Transverse colon (tissue), 4 donors: ENCODE measurements around the gene LRIT1. TPM values are rescaled to one million over a fixed set of nuclear protein-coding genes. Genes with fewer than 3 reads are reported as not detected.

Source experiments
- DNase-seq: peaks from one replicate; pipeline ENCODE4 v3.0.0-alpha.2; 2019
- H3K27ac ChIP-seq, 4 donors: fragments of 200-600 bp; sonication (generic); 2 replicates each; pipeline ENCODE4 v1.5.1; 2016 to 2018; ENCODE audit warnings: inconsistent platforms in 4 of 4
- H3K27me3 ChIP-seq: fragments of 200-600 bp; sonication (generic); 2 replicates; pipeline ENCODE4 v1.5.1; 2017; ENCODE audit warnings: inconsistent platforms
- H3K36me3 ChIP-seq, 4 donors: fragments of 200-600 bp; sonication (generic); 2 replicates each; pipeline ENCODE4 v1.5.1; 2017 to 2019; ENCODE audit warnings: inconsistent platforms in 4 of 4
- H3K4me1 ChIP-seq, 4 donors: fragments of 200-600 bp; sonication (generic); 2 replicates each; pipeline ENCODE4 v1.5.1; 2017 to 2020; ENCODE audit warnings: inconsistent platforms in 4 of 4
- H3K4me3 ChIP-seq, 4 donors: fragments of 200-600 bp; sonication (generic); 1 replicate in 1 of 4; 2 replicates in 3 of 4; pipeline versions ENCODE4 v1.5.1 to v1.6.1; 2017 to 2019; ENCODE audit warnings: inconsistent platforms in 4 of 4
- H3K9me3 ChIP-seq, 2 donors: fragments of 200-600 bp; sonication (generic); 2 replicates each; pipeline ENCODE4 v1.5.1; 2017 to 2019; ENCODE audit warnings: inconsistent platforms in 2 of 2
- CTCF ChIP-seq, 5 experiments: fragments of 200-600 bp in 3 of 5; fragments of 450-650 bp in 2 of 5; sonication (generic) in 3 of 5; IDR thresholded peaks; 1 replicate in 2 of 5; 2 replicates in 3 of 5; pipeline ENCODE4 v1.5.1; 2016 to 2017; ENCODE audit warnings: antibody characterized with exemption in 5 of 5, inconsistent platforms in 3 of 5, mild to moderate bottlenecking in 2 of 5, moderate library complexity in 1 of 5
- EP300 ChIP-seq: sonication (generic); formaldehyde crosslinking; IDR thresholded peaks from one replicate; pipeline ENCODE4 v1.6.1; 2017; ENCODE audit warnings: antibody characterized with exemption, low read depth
- POLR2A ChIP-seq: fragments of 450-650 bp; IDR thresholded peaks from one replicate; pipeline ENCODE4 v1.6.1; 2016; ENCODE audit warnings: antibody characterized with exemption, mild to moderate bottlenecking, moderate library complexity
- POLR2AphosphoS5 ChIP-seq, 3 donors: sonication (generic); formaldehyde crosslinking; IDR thresholded peaks; one replicate each; pipeline ENCODE4 v1.6.1; 2016; ENCODE audit warnings: antibody characterized with exemption in 3 of 3
- WGBS, 2 donors: methylation state at CpG; one replicate each; pipeline ENCODE4 v1.1.5; 2018; ENCODE audit warnings: low coverage in 1 of 2; 5-methylcytosine and 5-hydroxymethylcytosine counted together
- in situ Hi-C, 4 donors: fragments of 200-750 bp; cut with MboI; loops; one replicate each; pipeline versions ENCODE4 v1.15.0 to v1.15.1; 2017; ENCODE audit warnings: low sequenced_read_pairs in 3 of 4, low pct_ligation_motif_present in 1 of 4, low pct_unique_long_range_greater_than_20kb in 1 of 4
- intact Hi-C: fragments of 100-400 bp; cut with DNase I; formaldehyde crosslinking; loops from one replicate; pipeline ENCODE4 v1.15.1; 2023; ENCODE audit warnings: low total_unique reads
- total RNA-seq, 4 donors: library from RNA; depleted of rRNA; stranded (reverse); fragments of >200 nt; gene quantifications; one replicate each; pipeline ENCODE4 v1.1.0, GENCODE V29; 2016

Gene LRIT1
- total RNA-seq, 4 donors from 2014 or later: not detected

GRCh38 chr10:84198206-84198915 lies 43.0 kb downstream of the LRIT1 start:
- H3K27ac ChIP-seq: peak overlapping the region; percentile 84 to 88 (median 86)

GRCh38 chr10:84197643-84198042 lies 43.7 kb downstream of the LRIT1 start:
- Histone ChIP-seq H3K4me3 (no peak overlapping the region), H3K27ac (peak overlapping the region; percentile 84 to 88 (median 86)), H3K27me3 (peaks cover 26% of the 10 kb centered on the region), H3K4me1 (peaks cover 13 to 75% (median 59%) of the 10 kb centered on the region in 4 donors), H3K9me3 (no peaks in the 10 kb centered on the region), H3K36me3 (no peaks in the 10 kb centered on the region)
- DNase-seq: peak; percentile 7
- TF ChIP-seq POLR2A (no peak), CTCF (IDR thresholded peaks at IDR 0.05) (no peak), POLR2AphosphoS5 (IDR thresholded peaks at IDR 0.05) (no peak), EP300 (no peak)
- intact Hi-C loops (no loop called here), in situ Hi-C loops (no loop called here)
- WGBS, 2 donors: 71% methylated on average over 5 of the region's 5 CpGs; no CpG with 5 or more reads in 1 of the 2 donors

More at GRCh38 chr10:84198206-84198915, 43.0 kb downstream of the LRIT1 start:
- TF ChIP-seq POLR2A (peak; percentile 40), CTCF (IDR thresholded peaks at IDR 0.05) (no peak), POLR2AphosphoS5 (IDR thresholded peaks at IDR 0.05) (peak in 2 of 3 donors; percentile 23 to 57), EP300 (no peak)
- intact Hi-C loops (no loop called here), in situ Hi-C loops (no loop called here)
- peaks cover 13 to 75% (median 59%) of the 10 kb centered on the region in 4 donors for H3K4me1 ChIP-seq
- H3K9me3 ChIP-seq: no peaks in the 10 kb centered on the region
- no peaks in the 10 kb centered on the region for H3K36me3 ChIP-seq
- no peak overlapping the region for H3K4me3 ChIP-seq
- peaks cover 25% of the 10 kb centered on the region for H3K27me3 ChIP-seq
- DNase-seq: peak; percentile 83
- 20 to 58% methylated on average over 1 to 7 of the region's 7 CpGs for WGBS, 2 donors

GRCh38 chr10:84196941-84197340 lies 44.4 kb downstream of the LRIT1 start:
- Histone ChIP-seq H3K4me1 (peaks cover 13 to 73% (median 59%) of the 10 kb centered on the region in 4 donors), H3K27ac (peak overlapping the region; percentile 84 to 88 (median 86)), H3K4me3 (no peak overlapping the region), H3K9me3 (no peaks in the 10 kb centered on the region), H3K27me3 (peaks cover 26% of the 10 kb centered on the region), H3K36me3 (no peaks in the 10 kb centered on the region)
- WGBS, 2 donors: 45% methylated on average over 5 of the region's 5 CpGs; no CpG with 5 or more reads in 1 of the 2 donors
- DNase-seq: peak; percentile 23
- TF ChIP-seq EP300 (no peak), POLR2AphosphoS5 (IDR thresholded peaks at IDR 0.05) (peak in 1 of 3 donors; percentile 21)
- in situ Hi-C loops: no loop called here
- intact Hi-C loops: no loop called here

- intact Hi-C loops: no loop called here
- Histone ChIP-seq H3K27ac (peak overlapping the region; percentile 84 to 88 (median 86)), H3K4me3 (peak overlapping the region in 1 of 4 donors; percentile 61), H3K9me3 (no peaks in the 10 kb centered on the region), H3K27me3 (peaks cover 26% of the 10 kb centered on the region), H3K36me3 (no peaks in the 10 kb centered on the region), H3K4me1 (peaks cover 13 to 65% (median 51%) of the 10 kb centered on the region in 4 donors)
- WGBS, 2 donors: 10 to 21% methylated on average over 3 to 4 of the region's 4 CpGs
- peak; percentile 39 to 69 (median 62) for TF ChIP-seq POLR2AphosphoS5 (IDR thresholded peaks at IDR 0.05)
- TF ChIP-seq EP300: no peak
- peak; percentile 71 for TF ChIP-seq POLR2A
- peak in 2 of 5 experiments; percentile 44 to 49 for TF ChIP-seq CTCF (IDR thresholded peaks at IDR 0.05)
- in situ Hi-C loops: no loop called here
- peak; percentile 76 for DNase-seq
Observed at GRCh38 chr10:84196083-84196482, 45.3 kb downstream of the LRIT1 start.
